ENCODE results near the gene STK35. TPM values are rescaled to one million over a fixed set of nuclear protein-coding genes. Genes with fewer than 3 reads are reported as not detected.

STK35 gene
- total RNA-seq, 1 experiment from 2014 or later: 15.0 TPM

GRCh38 chr20:2089447-2089846 is 12.2 kb upstream of the STK35 start:
- no peaks in the 10 kb centered on the region for H3K4me1 ChIP-seq (replicated peaks)
- no peaks in the 10 kb centered on the region for H3K36me3 ChIP-seq
- DNase-seq (ENCODE audit: low read depth in 1 of 2, low spot score in 2 of 2): no peak
- H3K27ac ChIP-seq: no peak overlapping the region
- H3K9me3 ChIP-seq (replicated peaks): no peaks in the 10 kb centered on the region
- peaks cover 64% of the 10 kb centered on the region for H3K27me3 ChIP-seq (replicated peaks)
- no peak overlapping the region for H3K4me3 ChIP-seq

- Histone ChIP-seq H3K4me1 (replicated peaks) (peaks cover 5% of the 10 kb centered on the region; the same call in 1 of the 2 replicates), H3K27me3 (replicated peaks) (peaks cover 46% of the 10 kb centered on the region), H3K36me3 (no peaks in the 10 kb centered on the region), H3K4me3 (no peak overlapping the region), H3K9me3 (replicated peaks) (no peaks in the 10 kb centered on the region), H3K27ac (no peak overlapping the region)
- DNase-seq (ENCODE audit: low read depth in 1 of 2, low spot score in 2 of 2): no peak
Measured at GRCh38 chr20:2093159-2093781, 8.4 kb upstream of the STK35 start.

GRCh38 chr20:2093883-2094282 is 7.7 kb upstream of the STK35 start:
- H3K27me3 ChIP-seq (replicated peaks): peaks cover 42% of the 10 kb centered on the region
- no peak overlapping the region for H3K4me3 ChIP-seq
- H3K4me1 ChIP-seq (replicated peaks): peaks cover 5% of the 10 kb centered on the region; the same call in 1 of the 2 replicates
- no peaks in the 10 kb centered on the region for H3K36me3 ChIP-seq
- H3K9me3 ChIP-seq (replicated peaks): no peaks in the 10 kb centered on the region
- no peak overlapping the region for H3K27ac ChIP-seq
- DNase-seq (ENCODE audit: low read depth in 1 of 2, low spot score in 2 of 2): no peak

GRCh38 chr20:2101865-2102584 is 398 bp downstream of the STK35 start:
- peaks cover 19% of the 10 kb centered on the region for H3K4me1 ChIP-seq (replicated peaks)
- peak; percentile 95 to 99 for DNase-seq (ENCODE audit: low read depth in 1 of 2, low spot score in 2 of 2)
- H3K9me3 ChIP-seq (replicated peaks): peaks cover 3% of the 10 kb centered on the region; the same call in 1 of the 2 replicates
- H3K27me3 ChIP-seq (replicated peaks): 0 out of 2 replicates have a peak, but pooled peaks cover 6% of the 10 kb centered on the region
- H3K4me3 ChIP-seq: peak overlapping the region; percentile 91
- H3K36me3 ChIP-seq: peaks cover 39% of the 10 kb centered on the region
- H3K27ac ChIP-seq: peak overlapping the region; percentile 99

GRCh38 chr20:2102585-2103460 is 1.2 kb downstream of the STK35 start:
- H3K4me1 ChIP-seq (replicated peaks): peaks cover 19% of the 10 kb centered on the region
- H3K4me3 ChIP-seq: peak overlapping the region; percentile 91
- DNase-seq (ENCODE audit: low read depth in 1 of 2, low spot score in 2 of 2): peak; percentile 86 to 99
- H3K36me3 ChIP-seq: peaks cover 47% of the 10 kb centered on the region
- H3K9me3 ChIP-seq (replicated peaks): peaks cover 3% of the 10 kb centered on the region; the same call in 1 of the 2 replicates
- H3K27me3 ChIP-seq (replicated peaks): 0 out of 2 replicates have a peak, but pooled peaks cover 6% of the 10 kb centered on the region
- peak overlapping the region; percentile 99 for H3K27ac ChIP-seq

GRCh38 chr20:2103461-2104153 is 2.0 kb downstream of the STK35 start:
- Histone ChIP-seq H3K27ac (peak overlapping the region; percentile 99), H3K27me3 (replicated peaks) (0 out of 2 replicates have a peak, but pooled peaks cover 6% of the 10 kb centered on the region), H3K4me1 (replicated peaks) (peaks cover 21% of the 10 kb centered on the region), H3K9me3 (replicated peaks) (peaks cover 3% of the 10 kb centered on the region; the same call in 1 of the 2 replicates), H3K4me3 (peak overlapping the region; percentile 91), H3K36me3 (peaks cover 51% of the 10 kb centered on the region)
- DNase-seq (ENCODE audit: low read depth in 1 of 2, low spot score in 2 of 2): peak in 1 of 2 experiments; percentile 16

- Histone ChIP-seq H3K27me3 (replicated peaks) (0 out of 2 replicates have a peak, but pooled peaks cover 3% of the 10 kb centered on the region), H3K9me3 (replicated peaks) (peaks cover 3% of the 10 kb centered on the region; the same call in 1 of the 2 replicates), H3K4me3 (peak overlapping the region; percentile 91), H3K27ac (no peak overlapping the region), H3K4me1 (replicated peaks) (peaks cover 28% of the 10 kb centered on the region), H3K36me3 (peaks cover 54% of the 10 kb centered on the region)
- no peak for DNase-seq (ENCODE audit: low read depth in 1 of 2, low spot score in 2 of 2)
Measured at GRCh38 chr20:2104236-2104635, 2.6 kb downstream of the STK35 start.

- Histone ChIP-seq H3K27me3 (replicated peaks) (no peaks in the 10 kb centered on the region), H3K9me3 (replicated peaks) (no peaks in the 10 kb centered on the region), H3K4me1 (replicated peaks) (peaks cover 22% of the 10 kb centered on the region), H3K4me3 (no peak overlapping the region), H3K36me3 (peaks cover 66% of the 10 kb centered on the region), H3K27ac (peak overlapping the region; percentile 3; the same call in 1 of the 2 replicates)
- no peak for DNase-seq (ENCODE audit: low read depth in 1 of 2, low spot score in 2 of 2)
Measured at GRCh38 chr20:2108498-2108897, 6.9 kb downstream of the STK35 start.

- DNase-seq (ENCODE audit: low read depth in 1 of 2, low spot score in 2 of 2): peak; percentile 55 to 67
- H3K9me3 ChIP-seq (replicated peaks): no peaks in the 10 kb centered on the region
- no peak overlapping the region for H3K4me3 ChIP-seq
- H3K36me3 ChIP-seq: peaks cover 70% of the 10 kb centered on the region
- peak overlapping the region; percentile 3; the same call in 1 of the 2 replicates for H3K27ac ChIP-seq
- H3K4me1 ChIP-seq (replicated peaks): peaks cover 20% of the 10 kb centered on the region
- H3K27me3 ChIP-seq (replicated peaks): no peaks in the 10 kb centered on the region
Measured at GRCh38 chr20:2108987-2109386, 7.4 kb downstream of the STK35 start.

- DNase-seq (ENCODE audit: low read depth in 1 of 2, low spot score in 2 of 2): no peak
- Histone ChIP-seq H3K4me3 (no peak overlapping the region), H3K36me3 (peaks cover 69% of the 10 kb centered on the region), H3K27me3 (replicated peaks) (no peaks in the 10 kb centered on the region), H3K9me3 (replicated peaks) (no peaks in the 10 kb centered on the region), H3K4me1 (replicated peaks) (peaks cover 14% of the 10 kb centered on the region), H3K27ac (peak overlapping the region; percentile 1; the same call in 1 of the 2 replicates)
Measured at GRCh38 chr20:2109425-2110210, 8.0 kb downstream of the STK35 start.

GRCh38 chr20:2112910-2113309 is 11.3 kb downstream of the STK35 start:
- DNase-seq (ENCODE audit: low read depth in 1 of 2, low spot score in 2 of 2): no peak
- no peaks in the 10 kb centered on the region for H3K27me3 ChIP-seq (replicated peaks)
- peaks cover 68% of the 10 kb centered on the region for H3K36me3 ChIP-seq
- H3K27ac ChIP-seq: no peak overlapping the region
- H3K9me3 ChIP-seq (replicated peaks): no peaks in the 10 kb centered on the region
- peaks cover 14% of the 10 kb centered on the region for H3K4me1 ChIP-seq (replicated peaks)
- H3K4me3 ChIP-seq: no peak overlapping the region

- H3K4me3 ChIP-seq: no peak overlapping the region
- peaks cover 4% of the 10 kb centered on the region for H3K4me1 ChIP-seq (replicated peaks)
- H3K36me3 ChIP-seq: peaks cover 74% of the 10 kb centered on the region
- DNase-seq (ENCODE audit: low read depth in 1 of 2, low spot score in 2 of 2): no peak
- H3K27ac ChIP-seq: 0 out of 2 replicates have a peak overlapping the region, but pooled peaks have one; percentile 17
- no peaks in the 10 kb centered on the region for H3K27me3 ChIP-seq (replicated peaks)
- no peaks in the 10 kb centered on the region for H3K9me3 ChIP-seq (replicated peaks)
Measured at GRCh38 chr20:2114127-2114959, 12.7 kb downstream of the STK35 start.
